Fibroblast of skin of abdomen (primary cell): ENCODE measurements around the gene ADGRG7.

Experiments
- DNase-seq: peaks from one replicate; pipeline ENCODE4 v3.0.0-alpha.2; 2013

Gene ADGRG7

GRCh38 chr3:100700708-100701107, 91.3 kb downstream of the ADGRG7 start:
- DNase-seq = no peak

GRCh38 chr3:100702082-100702979, 92.9 kb downstream of the ADGRG7 start:
- DNase-seq = no peak

- no peak for DNase-seq
Observed at GRCh38 chr3:100702980-100703345, 93.6 kb downstream of the ADGRG7 start.

GRCh38 chr3:100703865-100704264, 94.5 kb downstream of the ADGRG7 start:
- no peak for DNase-seq

GRCh38 chr3:100706365-100706764, 97.0 kb downstream of the ADGRG7 start:
- DNase-seq = peak; percentile 74

- no peak for DNase-seq
Observed at GRCh38 chr3:100708644-100708988, 99.2 kb downstream of the ADGRG7 start.

GRCh38 chr3:100708989-100709841, 99.8 kb downstream of the ADGRG7 start, which contains the start of gene TFG:
Gene TFG (plus strand): TSS chr3:100709494. CDS start chr3:100713686, 4,192 bp downstream.
- peak; percentile 99 for DNase-seq

GRCh38 chr3:100709842-100710260, 100.5 kb downstream of the ADGRG7 start:
- peak; percentile 33 for DNase-seq

GRCh38 chr3:100710261-100710968, 101.0 kb downstream of the ADGRG7 start:
- DNase-seq = peak; percentile 71

GRCh38 chr3:100715176-100715575, 105.8 kb downstream of the ADGRG7 start:
- no peak for DNase-seq

- DNase-seq = no peak
Observed at GRCh38 chr3:100717063-100717462, 107.7 kb downstream of the ADGRG7 start.

- no peak for DNase-seq
Observed at GRCh38 chr3:100717637-100718487, 108.5 kb downstream of the ADGRG7 start.

GRCh38 chr3:100719136-100719535, 109.7 kb downstream of the ADGRG7 start:
- DNase-seq = no peak

- no peak for DNase-seq
Observed at GRCh38 chr3:100720426-100720825, 111.0 kb downstream of the ADGRG7 start.

GRCh38 chr3:100725935-100726513, 116.6 kb downstream of the ADGRG7 start:
- DNase-seq = no peak

- DNase-seq = no peak
Observed at GRCh38 chr3:100726706-100727105, 117.3 kb downstream of the ADGRG7 start.

- no peak for DNase-seq
Observed at GRCh38 chr3:100730524-100730923, 121.1 kb downstream of the ADGRG7 start.

- DNase-seq = no peak
Observed at GRCh38 chr3:100732435-100732834, 123.0 kb downstream of the ADGRG7 start.

- DNase-seq = peak; percentile 22
Observed at GRCh38 chr3:100737334-100737733, 127.9 kb downstream of the ADGRG7 start.

- no peak for DNase-seq
Observed at GRCh38 chr3:100740207-100740606, 130.8 kb downstream of the ADGRG7 start.

GRCh38 chr3:100743535-100743934, 134.1 kb downstream of the ADGRG7 start:
- no peak for DNase-seq
